ENCODE results near the gene C10orf67.

- TF ChIP-seq CTCF (conservative IDR thresholded peaks at IDR 0.05 in 1 of 2, IDR thresholded peaks at IDR 0.05 in 1 of 2; ENCODE audit: extremely low read depth in 1 of 2, insufficient read depth in 1 of 2, low read depth in 1 of 2, low read length in 2 of 2) = no peak
- TF ChIP-seq EZH2 (IDR thresholded peaks at IDR 0.05; ENCODE audit: borderline replicate concordance, low read length) = no peak
Observed at GRCh38 chr10:23258516-23258915, 86.1 kb downstream of the C10orf67 start.

Measured in mammary epithelial cell (primary cell).